Measurements from ENCODE around the gene ERAS.

- TF ChIP-seq POLR2A (IDR thresholded peaks at IDR 0.05) (no peak), CTCF (IDR thresholded peaks at IDR 0.05) (no peak)
Measured at GRCh38 chrX:48829016-48829735, 2.9 kb downstream of the ERAS start.

Data from Peyer's patch (tissue), 4 donors.